ENCODE measurements around the gene TSPAN9. TPM values are rescaled to one million over a fixed set of nuclear protein-coding genes. Genes with fewer than 3 reads are reported as not detected.

TSPAN9 gene
- total and polyA plus RNA-seq, 9 of the 15 experiments (the other 6 are each of a cell fraction or from before 2014, with no cell fraction given), result 0.23 to 2.1 (median 0.60) TPM; not detected in 2

DNA sequence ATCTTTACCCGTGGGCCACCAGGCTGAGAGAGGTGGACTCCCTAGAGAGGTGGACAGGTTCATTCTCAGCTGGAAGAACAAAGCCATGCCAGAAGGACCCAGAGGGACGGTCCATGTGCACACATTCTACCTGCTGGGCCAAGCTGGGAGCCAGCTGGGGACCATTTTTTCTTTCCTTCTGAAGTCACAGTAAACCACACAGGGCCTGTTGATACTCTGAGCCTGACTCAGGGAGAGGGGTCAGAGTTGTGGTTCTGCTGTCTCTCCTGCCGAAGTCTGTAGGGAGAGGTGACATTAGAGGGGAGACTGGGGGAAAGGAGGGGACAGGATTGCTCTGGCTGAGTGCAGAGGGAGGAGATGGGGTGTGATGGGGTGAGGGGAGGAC, 148.6 kb downstream of the TSPAN9 start (continued):
- TF ChIP-seq, protein P1, sequence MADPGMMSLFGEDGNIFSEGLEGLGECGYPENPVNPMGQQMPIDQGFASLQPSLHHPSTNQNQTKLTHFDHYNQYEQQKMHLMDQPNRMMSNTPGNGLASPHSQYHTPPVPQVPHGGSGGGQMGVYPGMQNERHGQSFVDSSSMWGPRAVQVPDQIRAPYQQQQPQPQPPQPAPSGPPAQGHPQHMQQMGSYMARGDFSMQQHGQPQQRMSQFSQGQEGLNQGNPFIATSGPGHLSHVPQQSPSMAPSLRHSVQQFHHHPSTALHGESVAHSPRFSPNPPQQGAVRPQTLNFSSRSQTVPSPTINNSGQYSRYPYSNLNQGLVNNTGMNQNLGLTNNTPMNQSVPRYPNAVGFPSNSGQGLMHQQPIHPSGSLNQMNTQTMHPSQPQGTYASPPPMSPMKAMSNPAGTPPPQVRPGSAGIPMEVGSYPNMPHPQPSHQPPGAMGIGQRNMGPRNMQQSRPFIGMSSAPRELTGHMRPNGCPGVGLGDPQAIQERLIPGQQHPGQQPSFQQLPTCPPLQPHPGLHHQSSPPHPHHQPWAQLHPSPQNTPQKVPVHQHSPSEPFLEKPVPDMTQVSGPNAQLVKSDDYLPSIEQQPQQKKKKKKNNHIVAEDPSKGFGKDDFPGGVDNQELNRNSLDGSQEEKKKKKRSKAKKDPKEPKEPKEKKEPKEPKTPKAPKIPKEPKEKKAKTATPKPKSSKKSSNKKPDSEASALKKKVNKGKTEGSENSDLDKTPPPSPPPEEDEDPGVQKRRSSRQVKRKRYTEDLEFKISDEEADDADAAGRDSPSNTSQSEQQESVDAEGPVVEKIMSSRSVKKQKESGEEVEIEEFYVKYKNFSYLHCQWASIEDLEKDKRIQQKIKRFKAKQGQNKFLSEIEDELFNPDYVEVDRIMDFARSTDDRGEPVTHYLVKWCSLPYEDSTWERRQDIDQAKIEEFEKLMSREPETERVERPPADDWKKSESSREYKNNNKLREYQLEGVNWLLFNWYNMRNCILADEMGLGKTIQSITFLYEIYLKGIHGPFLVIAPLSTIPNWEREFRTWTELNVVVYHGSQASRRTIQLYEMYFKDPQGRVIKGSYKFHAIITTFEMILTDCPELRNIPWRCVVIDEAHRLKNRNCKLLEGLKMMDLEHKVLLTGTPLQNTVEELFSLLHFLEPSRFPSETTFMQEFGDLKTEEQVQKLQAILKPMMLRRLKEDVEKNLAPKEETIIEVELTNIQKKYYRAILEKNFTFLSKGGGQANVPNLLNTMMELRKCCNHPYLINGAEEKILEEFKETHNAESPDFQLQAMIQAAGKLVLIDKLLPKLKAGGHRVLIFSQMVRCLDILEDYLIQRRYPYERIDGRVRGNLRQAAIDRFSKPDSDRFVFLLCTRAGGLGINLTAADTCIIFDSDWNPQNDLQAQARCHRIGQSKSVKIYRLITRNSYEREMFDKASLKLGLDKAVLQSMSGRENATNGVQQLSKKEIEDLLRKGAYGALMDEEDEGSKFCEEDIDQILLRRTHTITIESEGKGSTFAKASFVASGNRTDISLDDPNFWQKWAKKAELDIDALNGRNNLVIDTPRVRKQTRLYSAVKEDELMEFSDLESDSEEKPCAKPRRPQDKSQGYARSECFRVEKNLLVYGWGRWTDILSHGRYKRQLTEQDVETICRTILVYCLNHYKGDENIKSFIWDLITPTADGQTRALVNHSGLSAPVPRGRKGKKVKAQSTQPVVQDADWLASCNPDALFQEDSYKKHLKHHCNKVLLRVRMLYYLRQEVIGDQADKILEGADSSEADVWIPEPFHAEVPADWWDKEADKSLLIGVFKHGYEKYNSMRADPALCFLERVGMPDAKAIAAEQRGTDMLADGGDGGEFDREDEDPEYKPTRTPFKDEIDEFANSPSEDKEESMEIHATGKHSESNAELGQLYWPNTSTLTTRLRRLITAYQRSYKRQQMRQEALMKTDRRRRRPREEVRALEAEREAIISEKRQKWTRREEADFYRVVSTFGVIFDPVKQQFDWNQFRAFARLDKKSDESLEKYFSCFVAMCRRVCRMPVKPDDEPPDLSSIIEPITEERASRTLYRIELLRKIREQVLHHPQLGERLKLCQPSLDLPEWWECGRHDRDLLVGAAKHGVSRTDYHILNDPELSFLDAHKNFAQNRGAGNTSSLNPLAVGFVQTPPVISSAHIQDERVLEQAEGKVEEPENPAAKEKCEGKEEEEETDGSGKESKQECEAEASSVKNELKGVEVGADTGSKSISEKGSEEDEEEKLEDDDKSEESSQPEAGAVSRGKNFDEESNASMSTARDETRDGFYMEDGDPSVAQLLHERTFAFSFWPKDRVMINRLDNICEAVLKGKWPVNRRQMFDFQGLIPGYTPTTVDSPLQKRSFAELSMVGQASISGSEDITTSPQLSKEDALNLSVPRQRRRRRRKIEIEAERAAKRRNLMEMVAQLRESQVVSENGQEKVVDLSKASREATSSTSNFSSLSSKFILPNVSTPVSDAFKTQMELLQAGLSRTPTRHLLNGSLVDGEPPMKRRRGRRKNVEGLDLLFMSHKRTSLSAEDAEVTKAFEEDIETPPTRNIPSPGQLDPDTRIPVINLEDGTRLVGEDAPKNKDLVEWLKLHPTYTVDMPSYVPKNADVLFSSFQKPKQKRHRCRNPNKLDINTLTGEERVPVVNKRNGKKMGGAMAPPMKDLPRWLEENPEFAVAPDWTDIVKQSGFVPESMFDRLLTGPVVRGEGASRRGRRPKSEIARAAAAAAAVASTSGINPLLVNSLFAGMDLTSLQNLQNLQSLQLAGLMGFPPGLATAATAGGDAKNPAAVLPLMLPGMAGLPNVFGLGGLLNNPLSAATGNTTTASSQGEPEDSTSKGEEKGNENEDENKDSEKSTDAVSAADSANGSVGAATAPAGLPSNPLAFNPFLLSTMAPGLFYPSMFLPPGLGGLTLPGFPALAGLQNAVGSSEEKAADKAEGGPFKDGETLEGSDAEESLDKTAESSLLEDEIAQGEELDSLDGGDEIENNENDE (IDR thresholded peaks at IDR 0.05; ENCODE audit: low read depth, low read length), result no peak
- TF ChIP-seq, protein P2, sequence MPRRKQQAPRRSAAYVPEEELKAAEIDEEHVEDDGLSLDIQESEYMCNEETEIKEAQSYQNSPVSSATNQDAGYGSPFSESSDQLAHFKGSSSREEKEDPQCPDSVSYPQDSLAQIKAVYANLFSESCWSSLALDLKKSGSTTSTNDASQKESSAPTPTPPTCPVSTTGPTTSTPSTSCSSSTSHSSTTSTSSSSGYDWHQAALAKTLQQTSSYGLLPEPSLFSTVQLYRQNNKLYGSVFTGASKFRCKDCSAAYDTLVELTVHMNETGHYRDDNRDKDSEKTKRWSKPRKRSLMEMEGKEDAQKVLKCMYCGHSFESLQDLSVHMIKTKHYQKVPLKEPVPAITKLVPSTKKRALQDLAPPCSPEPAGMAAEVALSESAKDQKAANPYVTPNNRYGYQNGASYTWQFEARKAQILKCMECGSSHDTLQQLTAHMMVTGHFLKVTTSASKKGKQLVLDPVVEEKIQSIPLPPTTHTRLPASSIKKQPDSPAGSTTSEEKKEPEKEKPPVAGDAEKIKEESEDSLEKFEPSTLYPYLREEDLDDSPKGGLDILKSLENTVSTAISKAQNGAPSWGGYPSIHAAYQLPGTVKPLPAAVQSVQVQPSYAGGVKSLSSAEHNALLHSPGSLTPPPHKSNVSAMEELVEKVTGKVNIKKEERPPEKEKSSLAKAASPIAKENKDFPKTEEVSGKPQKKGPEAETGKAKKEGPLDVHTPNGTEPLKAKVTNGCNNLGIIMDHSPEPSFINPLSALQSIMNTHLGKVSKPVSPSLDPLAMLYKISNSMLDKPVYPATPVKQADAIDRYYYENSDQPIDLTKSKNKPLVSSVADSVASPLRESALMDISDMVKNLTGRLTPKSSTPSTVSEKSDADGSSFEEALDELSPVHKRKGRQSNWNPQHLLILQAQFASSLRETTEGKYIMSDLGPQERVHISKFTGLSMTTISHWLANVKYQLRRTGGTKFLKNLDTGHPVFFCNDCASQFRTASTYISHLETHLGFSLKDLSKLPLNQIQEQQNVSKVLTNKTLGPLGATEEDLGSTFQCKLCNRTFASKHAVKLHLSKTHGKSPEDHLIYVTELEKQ (CRISPR knock-in tag; IDR thresholded peaks at IDR 0.05), result no peak
- no peak for TF ChIP-seq ZSCAN32 (CRISPR knock-in tag; IDR thresholded peaks at IDR 0.05)
- TF ChIP-seq TAL1 (IDR thresholded peaks at IDR 0.05), result no peak
- TF ChIP-seq, protein P3, sequence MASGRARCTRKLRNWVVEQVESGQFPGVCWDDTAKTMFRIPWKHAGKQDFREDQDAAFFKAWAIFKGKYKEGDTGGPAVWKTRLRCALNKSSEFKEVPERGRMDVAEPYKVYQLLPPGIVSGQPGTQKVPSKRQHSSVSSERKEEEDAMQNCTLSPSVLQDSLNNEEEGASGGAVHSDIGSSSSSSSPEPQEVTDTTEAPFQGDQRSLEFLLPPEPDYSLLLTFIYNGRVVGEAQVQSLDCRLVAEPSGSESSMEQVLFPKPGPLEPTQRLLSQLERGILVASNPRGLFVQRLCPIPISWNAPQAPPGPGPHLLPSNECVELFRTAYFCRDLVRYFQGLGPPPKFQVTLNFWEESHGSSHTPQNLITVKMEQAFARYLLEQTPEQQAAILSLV (tag; IDR thresholded peaks at IDR 0.05), result no peak
- no peak for TF ChIP-seq HMG20B (CRISPR knock-in tag; IDR thresholded peaks at IDR 0.05)
- TF ChIP-seq NR2F6 (CRISPR knock-in tag; IDR thresholded peaks at IDR 0.05), result no peak

All from K562 (cell line).